Measurements from ENCODE around the gene POC5.
A peak's percentile ranks its signal among the peaks of the same experiment; 100 is the strongest.
"Not testable (repeated sequence)": the region's sequence is repeated elsewhere in the genome, so short reads cannot be mapped to it uniquely, and the experiment has no call there.

POC5 gene

GRCh38 chr5:75717082-75717922 lies at the start of gene POC5:
TSS of gene POC5 (minus strand) at chr5:75717437. CDS start at chr5:75712937, 4,500 bp downstream.
- DNase-seq = peak; percentile 98

- no peak for DNase-seq
Measured at GRCh38 chr5:75758116-75758515, 40.9 kb upstream of the POC5 start.

GRCh38 chr5:75756981-75757380 lies 39.7 kb upstream of the POC5 start:
- no peak for DNase-seq

- DNase-seq = no peak
Measured at GRCh38 chr5:75756211-75756610, 39.0 kb upstream of the POC5 start.

- DNase-seq = no peak
Measured at GRCh38 chr5:75753182-75753581, 35.9 kb upstream of the POC5 start.

GRCh38 chr5:75744355-75744754 lies 27.1 kb upstream of the POC5 start:
- DNase-seq = no peak

- DNase-seq = no peak
Measured at GRCh38 chr5:75736273-75736672, 19.0 kb upstream of the POC5 start.

- DNase-seq = no peak
Measured at GRCh38 chr5:75734913-75735789, 17.9 kb upstream of the POC5 start.

- DNase-seq = no peak
Measured at GRCh38 chr5:75733767-75734166, 16.5 kb upstream of the POC5 start.

- not testable (repeated sequence) for DNase-seq
Measured at GRCh38 chr5:75731515-75731914, 14.3 kb upstream of the POC5 start.

GRCh38 chr5:75729321-75729720 lies 12.1 kb upstream of the POC5 start:
- DNase-seq = no peak

- no peak for DNase-seq
Measured at GRCh38 chr5:75727931-75728330, 10.7 kb upstream of the POC5 start.

- not testable (repeated sequence) for DNase-seq
Measured at GRCh38 chr5:75726224-75726623, 9.0 kb upstream of the POC5 start.

- DNase-seq = no peak
Measured at GRCh38 chr5:75723378-75723777, 6.1 kb upstream of the POC5 start.

- DNase-seq = no peak
Measured at GRCh38 chr5:75721573-75721972, 4.3 kb upstream of the POC5 start.

- no peak for DNase-seq
Measured at GRCh38 chr5:75720882-75721281, 3.6 kb upstream of the POC5 start.

- DNase-seq = no peak
Measured at GRCh38 chr5:75716715-75717081, 539 bp downstream of the POC5 start.

GRCh38 chr5:75712091-75712490 lies 5.1 kb downstream of the POC5 start:
- DNase-seq = no peak

- DNase-seq = no peak
Measured at GRCh38 chr5:75711151-75711550, 6.1 kb downstream of the POC5 start.

GRCh38 chr5:75710637-75711036 lies 6.6 kb downstream of the POC5 start:
- no peak for DNase-seq

- no peak for DNase-seq
Measured at GRCh38 chr5:75707911-75708509, 9.2 kb downstream of the POC5 start.

GRCh38 chr5:75706775-75707174 lies 10.5 kb downstream of the POC5 start:
- no peak for DNase-seq

- no peak for DNase-seq
Measured at GRCh38 chr5:75706016-75706415, 11.2 kb downstream of the POC5 start.

- no peak for DNase-seq
Measured at GRCh38 chr5:75701856-75702255, 15.4 kb downstream of the POC5 start.

Measured in CD4-positive, alpha-beta T cell treated with Interleukin-4 for 4 hours (primary cell).